ENCODE measurements around the gene MCF2L2. TPM values are rescaled to one million over a fixed set of nuclear protein-coding genes. Genes with fewer than 3 reads are reported as not detected.

MCF2L2 gene
- total RNA-seq, 4 donors from 2014 or later = 0.16 to 0.66 (median 0.26) TPM

DNA sequence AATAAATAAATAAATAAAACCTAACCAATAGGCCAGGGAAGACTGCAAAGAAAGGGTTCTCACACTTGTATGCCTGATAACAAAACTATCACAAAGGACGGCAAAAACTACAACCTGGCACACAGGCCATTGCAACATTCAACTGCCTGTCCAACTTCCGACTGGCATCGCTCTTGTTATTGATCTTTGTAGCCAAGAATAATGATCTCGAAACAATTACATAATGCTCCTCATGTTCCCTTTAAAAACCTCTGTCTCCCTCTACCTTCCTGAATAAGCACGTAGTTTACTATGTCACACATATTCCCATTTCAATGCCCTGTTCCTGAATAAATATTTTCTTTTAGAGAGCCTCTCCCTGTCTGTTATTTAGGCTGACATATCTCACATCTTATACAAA is 101.1 kb downstream of the MCF2L2 start:
- TF ChIP-seq, protein P1, sequence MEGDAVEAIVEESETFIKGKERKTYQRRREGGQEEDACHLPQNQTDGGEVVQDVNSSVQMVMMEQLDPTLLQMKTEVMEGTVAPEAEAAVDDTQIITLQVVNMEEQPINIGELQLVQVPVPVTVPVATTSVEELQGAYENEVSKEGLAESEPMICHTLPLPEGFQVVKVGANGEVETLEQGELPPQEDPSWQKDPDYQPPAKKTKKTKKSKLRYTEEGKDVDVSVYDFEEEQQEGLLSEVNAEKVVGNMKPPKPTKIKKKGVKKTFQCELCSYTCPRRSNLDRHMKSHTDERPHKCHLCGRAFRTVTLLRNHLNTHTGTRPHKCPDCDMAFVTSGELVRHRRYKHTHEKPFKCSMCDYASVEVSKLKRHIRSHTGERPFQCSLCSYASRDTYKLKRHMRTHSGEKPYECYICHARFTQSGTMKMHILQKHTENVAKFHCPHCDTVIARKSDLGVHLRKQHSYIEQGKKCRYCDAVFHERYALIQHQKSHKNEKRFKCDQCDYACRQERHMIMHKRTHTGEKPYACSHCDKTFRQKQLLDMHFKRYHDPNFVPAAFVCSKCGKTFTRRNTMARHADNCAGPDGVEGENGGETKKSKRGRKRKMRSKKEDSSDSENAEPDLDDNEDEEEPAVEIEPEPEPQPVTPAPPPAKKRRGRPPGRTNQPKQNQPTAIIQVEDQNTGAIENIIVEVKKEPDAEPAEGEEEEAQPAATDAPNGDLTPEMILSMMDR (IDR thresholded peaks at IDR 0.05; ENCODE audit: low read depth) = no peak

GRCh38 chr3:183324083-183324482 is 104.3 kb downstream of the MCF2L2 start:
- TF ChIP-seq, protein P1 (IDR thresholded peaks at IDR 0.05; ENCODE audit: low read depth) = no peak

GRCh38 chr3:183319371-183319770 is 109.0 kb downstream of the MCF2L2 start:
- TF ChIP-seq, protein P1 (IDR thresholded peaks at IDR 0.05; ENCODE audit: low read depth) = no peak

DNA sequence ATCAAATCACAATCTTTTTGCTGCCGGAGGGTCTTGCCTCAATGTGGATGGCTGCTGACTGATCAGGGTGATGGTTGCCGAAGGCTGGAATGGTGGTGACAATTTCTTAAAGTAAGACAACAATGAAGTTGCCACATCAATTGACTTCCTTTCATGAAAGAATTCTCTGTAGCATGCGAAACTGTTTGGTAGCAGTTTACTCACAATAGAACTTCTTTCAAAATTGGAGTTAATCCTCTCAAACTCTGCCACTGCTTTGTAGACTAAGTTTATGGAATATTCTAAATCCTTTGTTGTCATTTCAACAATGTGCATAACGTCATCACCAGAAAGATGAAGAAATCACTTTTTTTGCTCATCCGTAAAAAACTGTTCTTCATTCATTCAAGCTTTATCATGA is 109.5 kb downstream of the MCF2L2 start:
- TF ChIP-seq, protein P1 (IDR thresholded peaks at IDR 0.05; ENCODE audit: low read depth) = no peak

GRCh38 chr3:183317886-183318865 is 110.2 kb downstream of the MCF2L2 start:
- TF ChIP-seq, protein P1 (IDR thresholded peaks at IDR 0.05; ENCODE audit: low read depth) = no peak

DNA sequence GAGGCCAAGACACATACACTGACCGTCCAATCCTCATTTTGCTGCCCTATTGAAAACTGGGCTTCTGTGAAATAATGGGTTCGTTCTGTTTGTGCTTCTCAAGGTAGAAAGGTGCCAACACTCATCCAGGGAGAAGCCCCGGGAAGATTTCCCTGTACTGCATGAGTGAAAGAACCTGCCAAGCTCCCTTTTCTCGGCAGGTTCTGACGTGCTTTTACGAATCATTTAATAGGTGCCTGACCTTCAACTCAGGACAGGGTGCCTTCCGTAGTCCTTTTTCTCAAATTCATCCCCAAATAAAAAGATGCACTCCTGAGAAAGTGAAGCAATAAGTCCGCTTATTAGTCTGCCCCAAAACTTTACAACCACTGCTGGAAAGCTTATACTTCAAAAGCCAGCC is 111.1 kb downstream of the MCF2L2 start:
- TF ChIP-seq, protein P1 (IDR thresholded peaks at IDR 0.05; ENCODE audit: low read depth) = no peak

- TF ChIP-seq, protein P1 (IDR thresholded peaks at IDR 0.05; ENCODE audit: low read depth) = no peak
Observed at GRCh38 chr3:183315739-183316138, 112.7 kb downstream of the MCF2L2 start.
